Liver (tissue), 3 donors: ENCODE results near the gene MAFF.

ENCODE experiments used
- EGR1 ChIP-seq, 2 donors: IDR thresholded peaks; 2 replicates each; pipeline ENCODE4 v1.6.1; 2016 to 2018; ENCODE audit warnings: antibody characterized with exemption in 2 of 2, low read depth in 2 of 2
- SP1 ChIP-seq: IDR thresholded peaks from 2 replicates; pipeline ENCODE4 v1.6.1; 2018; ENCODE audit warnings: antibody characterized with exemption, mild to moderate bottlenecking
- TAF1 ChIP-seq: conservative IDR thresholded peaks from 2 replicates; pipeline ENCODE4 v1.6.1; 2016; ENCODE audit warnings: antibody characterized with exemption, mild to moderate bottlenecking
- TF ChIP-seq, protein P1 (sequence below): fragments of 150-350 bp; IDR thresholded peaks from 2 replicates; pipeline ENCODE4 v1.5.1; 2017; ENCODE audit warnings: improper control_type of control experiment, low read depth, low read length; ENCODE audit not compliant: missing input control
- donor health status: healthy.
- donor health status: healthy.

DNA sequence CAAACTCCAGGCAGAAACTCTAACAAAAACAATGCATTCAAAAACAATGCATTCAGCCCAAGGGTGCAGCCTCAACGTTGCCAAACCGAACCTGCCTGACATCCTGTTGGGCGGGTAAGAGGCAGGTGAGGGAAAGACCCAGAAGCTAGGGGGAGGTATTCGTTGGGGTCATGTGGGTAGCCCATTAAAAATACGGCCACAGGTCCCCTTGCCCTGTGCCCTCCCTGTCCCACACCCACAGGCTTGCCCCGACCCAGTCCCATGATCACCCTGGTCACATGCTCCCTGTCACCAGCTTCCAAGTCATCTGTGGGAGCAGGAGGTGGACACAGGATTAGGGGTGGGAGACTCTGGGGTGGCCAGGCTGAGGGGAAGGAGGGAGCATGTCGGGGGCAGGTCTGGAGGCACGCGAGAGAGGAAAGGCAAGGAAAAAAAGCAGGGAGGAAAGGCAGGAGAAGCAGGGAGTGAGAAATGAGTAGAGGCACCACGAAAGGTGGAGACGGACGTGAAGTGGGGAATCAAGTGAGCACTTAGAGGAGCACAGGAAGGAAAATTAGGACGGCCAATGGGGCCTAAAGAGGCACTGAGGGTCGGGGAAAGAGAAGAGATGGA lies 20.8 kb upstream of the MAFF start:
- TF ChIP-seq EGR1 (IDR thresholded peaks at IDR 0.05; ENCODE audit: low read depth in 2 of 2) (no peak), SP1 (no peak), TAF1 (no peak)
- TF ChIP-seq, protein P1, sequence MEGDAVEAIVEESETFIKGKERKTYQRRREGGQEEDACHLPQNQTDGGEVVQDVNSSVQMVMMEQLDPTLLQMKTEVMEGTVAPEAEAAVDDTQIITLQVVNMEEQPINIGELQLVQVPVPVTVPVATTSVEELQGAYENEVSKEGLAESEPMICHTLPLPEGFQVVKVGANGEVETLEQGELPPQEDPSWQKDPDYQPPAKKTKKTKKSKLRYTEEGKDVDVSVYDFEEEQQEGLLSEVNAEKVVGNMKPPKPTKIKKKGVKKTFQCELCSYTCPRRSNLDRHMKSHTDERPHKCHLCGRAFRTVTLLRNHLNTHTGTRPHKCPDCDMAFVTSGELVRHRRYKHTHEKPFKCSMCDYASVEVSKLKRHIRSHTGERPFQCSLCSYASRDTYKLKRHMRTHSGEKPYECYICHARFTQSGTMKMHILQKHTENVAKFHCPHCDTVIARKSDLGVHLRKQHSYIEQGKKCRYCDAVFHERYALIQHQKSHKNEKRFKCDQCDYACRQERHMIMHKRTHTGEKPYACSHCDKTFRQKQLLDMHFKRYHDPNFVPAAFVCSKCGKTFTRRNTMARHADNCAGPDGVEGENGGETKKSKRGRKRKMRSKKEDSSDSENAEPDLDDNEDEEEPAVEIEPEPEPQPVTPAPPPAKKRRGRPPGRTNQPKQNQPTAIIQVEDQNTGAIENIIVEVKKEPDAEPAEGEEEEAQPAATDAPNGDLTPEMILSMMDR, result no peak
